ENCODE data around the gene ID2. TPM values are rescaled to one million over a fixed set of nuclear protein-coding genes. Genes with fewer than 3 reads are reported as not detected.

ID2 gene
- total RNA-seq, 1 donor from 2014 or later: 133 TPM

DNA sequence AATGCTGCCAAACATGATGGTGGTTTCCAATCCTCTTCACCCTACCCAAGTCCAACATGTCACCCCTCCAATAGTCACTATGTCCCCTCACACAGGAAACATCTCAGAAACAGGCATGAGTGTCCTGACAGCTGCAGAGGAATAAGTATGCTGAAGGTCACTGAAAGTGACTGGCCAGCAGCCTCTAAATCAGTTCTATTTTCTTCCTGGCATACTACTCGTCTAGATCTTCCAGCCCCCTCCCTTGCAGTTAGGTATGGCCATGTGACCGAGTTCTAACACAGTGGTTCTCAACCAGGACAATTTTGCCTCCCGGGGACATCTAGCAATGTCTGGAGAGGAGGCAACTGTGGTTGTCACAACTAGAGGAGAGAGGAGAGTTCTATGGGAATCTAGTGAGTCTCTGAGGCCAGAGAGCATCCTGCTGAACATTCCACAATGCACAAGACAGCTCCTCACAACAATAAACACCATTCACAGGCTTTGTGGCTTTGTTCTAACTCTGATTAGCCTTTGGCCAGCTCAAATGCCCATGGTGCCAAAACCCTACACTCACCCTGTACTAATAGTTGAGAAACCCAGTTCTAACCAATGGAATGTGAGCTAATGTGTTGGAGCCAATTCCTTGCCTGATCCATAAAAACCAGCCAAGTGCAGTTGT, 12.6 kb upstream of the ID2 start:
- no peak for DNase-seq (ENCODE audit: low spot score)

DNA sequence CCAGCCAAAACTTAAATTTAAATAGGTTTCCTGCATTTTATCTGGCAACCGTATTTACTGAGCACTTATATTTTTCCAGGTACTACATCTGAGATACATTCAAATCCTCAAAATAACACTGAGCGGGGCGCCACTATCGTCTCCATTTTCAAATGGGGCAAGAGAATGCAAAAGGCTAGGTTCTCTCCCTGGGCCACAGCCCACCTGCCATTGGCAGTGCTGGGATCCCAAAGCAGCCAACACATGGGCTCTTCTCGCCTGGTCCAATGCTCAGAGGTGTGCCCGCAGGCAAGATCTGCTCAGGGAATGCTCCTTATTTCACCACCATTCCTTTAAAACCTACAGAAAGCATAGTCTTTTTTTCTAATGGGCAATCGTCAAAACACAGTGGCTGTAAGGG, 11.3 kb upstream of the ID2 start:
- no peak for DNase-seq (ENCODE audit: low spot score)

DNA sequence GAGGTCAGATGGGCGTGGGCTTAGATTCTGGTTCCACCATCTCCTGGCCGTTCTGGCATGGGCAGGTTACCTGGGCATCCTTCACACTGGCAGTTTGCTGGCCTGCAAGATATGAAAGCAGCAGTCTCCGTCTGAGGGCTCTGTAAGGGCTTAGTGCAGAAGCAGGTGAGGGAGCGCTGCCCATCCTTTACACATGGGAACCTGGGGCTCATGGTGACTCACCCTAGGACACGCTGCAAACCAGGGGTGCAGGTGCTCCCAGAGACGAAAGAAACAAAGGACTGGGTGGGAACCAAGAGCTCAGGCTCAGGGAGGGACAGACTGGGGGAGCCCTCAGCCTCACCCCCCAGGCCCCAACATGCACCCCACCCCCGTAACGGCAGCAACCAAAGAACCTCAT, 10.7 kb upstream of the ID2 start:
- DNase-seq (ENCODE audit: low spot score): no peak

DNA sequence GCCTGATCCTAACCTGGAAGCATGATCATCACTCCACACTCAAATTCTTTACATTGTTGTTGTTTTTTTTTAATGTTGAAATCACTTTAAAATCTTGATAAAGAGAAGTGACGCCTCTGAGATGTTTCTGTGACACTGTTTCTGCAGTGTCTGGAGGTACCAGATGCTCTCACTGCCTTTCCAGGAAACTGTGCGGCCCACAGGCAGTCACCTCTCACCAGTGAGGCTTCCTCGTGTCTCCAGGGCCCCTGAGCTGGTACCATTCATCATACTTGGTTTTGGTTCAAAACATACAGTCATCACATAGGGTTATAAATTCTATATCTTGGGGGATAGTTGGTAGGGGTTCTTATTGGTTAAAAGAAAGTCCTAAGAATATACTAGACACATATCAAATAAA, 10.1 kb upstream of the ID2 start:
- DNase-seq (ENCODE audit: low spot score): no peak

DNA sequence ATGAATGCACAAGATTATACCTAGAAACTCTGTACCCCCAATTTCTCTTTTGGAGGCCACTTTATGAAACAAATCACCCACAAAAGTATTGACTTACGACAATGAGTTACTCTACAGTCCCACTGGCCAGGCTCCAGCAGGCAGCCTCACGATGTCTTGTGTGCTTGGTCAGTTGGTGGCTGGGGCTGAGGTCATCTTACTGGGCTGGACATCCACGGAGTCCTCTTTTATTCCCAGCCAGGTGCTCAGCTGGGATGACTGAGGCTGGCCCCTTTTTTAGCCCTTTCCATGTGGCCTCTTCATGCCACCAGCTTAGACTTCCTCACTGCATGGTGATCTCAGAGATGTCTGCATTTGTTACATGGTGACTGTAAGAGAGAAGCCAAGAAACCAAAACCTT, 8.9 kb upstream of the ID2 start:
- DNase-seq (ENCODE audit: low spot score): no peak

DNA sequence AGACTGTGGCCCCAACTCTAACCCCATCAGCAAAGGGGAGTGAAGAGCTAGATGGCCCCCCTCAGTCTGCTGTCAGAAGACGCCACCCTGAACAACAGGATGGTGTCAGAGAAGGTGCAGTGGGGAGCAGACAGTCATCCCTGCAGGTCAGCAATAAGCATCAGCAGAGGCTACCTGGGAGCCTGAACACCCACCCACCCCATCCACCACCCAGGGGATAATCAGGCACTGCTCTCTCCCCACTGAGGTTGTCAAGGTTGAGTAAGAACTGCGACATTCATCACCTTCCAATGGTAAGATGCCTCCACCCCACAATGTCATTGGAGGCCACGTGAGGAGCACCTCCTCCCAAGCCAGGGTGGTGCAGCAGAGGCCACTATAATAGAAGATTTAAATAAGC, 8.5 kb upstream of the ID2 start:
- no peak for DNase-seq (ENCODE audit: low spot score)

DNA sequence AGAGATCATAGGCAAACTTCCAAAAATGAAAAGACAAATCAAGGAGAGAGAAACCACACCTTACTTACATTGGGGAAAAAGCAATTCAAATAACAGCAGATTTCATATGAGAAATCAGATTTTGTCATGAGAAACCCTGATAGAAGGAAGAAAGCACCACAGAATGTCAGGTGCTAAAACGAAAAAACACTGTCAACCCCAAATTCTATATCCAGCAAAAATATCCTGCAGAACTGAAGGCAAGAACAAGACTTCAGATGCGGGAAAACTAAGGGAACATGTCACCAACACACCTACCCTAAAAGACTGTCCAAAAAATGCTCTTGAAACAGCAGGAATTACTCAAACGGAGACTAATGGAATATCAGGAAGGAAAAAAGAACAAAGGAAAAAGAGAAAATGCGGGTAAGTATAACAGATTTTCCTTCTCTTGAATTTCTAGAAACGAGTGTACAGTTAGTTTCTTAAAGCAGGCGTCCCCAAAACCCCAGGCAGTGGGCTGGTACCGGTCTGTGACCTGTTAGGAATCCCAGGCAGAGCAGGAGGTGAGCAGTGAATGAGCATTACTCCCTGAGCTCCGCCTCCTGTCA, 7.3 kb upstream of the ID2 start:
- DNase-seq (ENCODE audit: low spot score): no peak

DNA sequence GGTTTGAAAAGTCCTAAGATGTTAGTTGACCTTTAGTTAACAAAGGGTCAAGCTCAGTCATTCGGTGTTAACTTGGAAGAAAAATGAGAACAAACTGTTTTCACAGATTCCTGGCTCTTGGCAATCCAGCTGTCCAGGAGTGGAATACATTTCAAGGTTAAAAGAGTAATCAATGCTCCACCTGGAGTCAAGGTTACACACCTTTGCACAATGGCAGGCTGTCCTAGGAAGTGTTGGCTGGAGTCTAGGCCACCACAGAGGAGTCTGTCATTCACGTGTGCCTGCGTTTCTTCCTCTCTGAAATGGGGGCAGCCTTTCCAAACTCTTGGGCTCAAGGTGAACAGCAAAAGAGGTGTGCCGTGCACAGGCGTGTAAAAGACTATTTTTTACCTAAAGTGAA, 6.3 kb upstream of the ID2 start:
- no peak for DNase-seq (ENCODE audit: low spot score)

DNA sequence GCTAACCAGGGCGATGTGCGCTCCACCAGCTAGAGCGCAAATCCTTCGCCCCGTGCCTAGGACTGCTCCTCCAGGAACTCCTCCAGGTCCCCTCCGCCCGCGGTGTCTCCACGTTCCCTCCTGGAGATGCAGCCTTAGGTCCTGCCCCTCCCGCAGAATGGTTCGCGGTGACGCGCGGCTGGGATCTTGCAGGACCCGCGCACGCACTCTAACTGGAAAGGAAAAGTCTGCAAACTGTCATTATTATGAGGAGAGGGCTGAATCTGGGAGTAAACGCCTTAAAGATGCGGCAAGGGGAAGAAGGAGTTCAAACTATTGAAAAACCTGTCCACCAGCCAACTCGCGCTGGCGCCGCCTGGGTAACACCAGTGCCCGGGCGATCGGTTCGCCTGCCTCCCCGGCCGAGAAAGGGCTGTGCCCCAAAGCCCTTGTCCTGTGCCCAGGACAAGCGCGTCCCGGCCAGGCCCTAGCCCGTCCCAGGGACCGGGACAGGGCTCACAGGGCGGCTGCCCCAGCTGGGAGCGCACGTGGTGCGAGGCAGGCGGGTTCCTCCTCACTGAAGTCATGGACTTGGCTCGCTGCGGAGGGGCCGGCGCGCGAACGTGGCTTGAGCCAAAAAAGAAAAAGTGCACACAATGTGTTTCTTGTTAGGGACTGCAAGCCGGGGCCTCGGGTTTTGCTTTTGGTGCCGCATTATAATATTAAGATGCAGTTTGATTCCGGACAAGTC, 5.5 kb upstream of the ID2 start:
- DNase-seq (ENCODE audit: low spot score): peak; percentile 91

DNA sequence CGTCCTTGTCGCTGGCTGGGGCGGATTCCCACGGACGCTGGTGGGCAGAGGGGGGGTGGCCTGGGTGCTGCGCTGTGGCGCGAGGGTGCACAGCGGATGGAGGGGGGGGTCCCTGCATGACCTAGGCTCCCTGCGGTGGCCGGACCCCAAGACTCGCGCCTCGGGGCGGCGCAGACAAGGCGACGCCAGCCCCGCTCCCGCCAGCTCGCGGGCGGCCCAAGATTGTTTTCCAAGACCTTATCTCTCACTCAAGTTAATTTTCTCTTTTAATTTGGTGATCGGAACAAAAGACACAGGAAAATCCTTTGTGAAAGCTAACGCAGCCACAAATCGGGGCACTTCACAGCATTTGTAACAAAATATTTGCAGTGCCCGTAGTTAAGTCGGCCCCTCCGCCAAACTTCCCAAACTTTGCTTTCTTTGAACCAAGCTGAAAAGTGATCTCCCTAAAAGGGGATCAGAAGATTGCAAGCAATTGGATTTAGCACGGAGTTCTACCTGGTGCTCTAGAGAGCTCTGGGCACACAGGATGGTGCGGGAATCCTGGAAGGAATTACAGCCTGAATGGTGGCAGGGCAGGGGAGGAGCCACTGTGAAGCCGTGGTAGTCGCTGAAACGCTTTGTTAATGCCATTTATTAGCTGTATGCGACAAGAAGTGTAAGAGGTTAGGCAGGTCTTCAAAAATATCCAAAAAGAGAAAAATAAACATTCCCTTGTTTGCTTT, 4.8 kb upstream of the ID2 start:
- no peak for DNase-seq (ENCODE audit: low spot score)

DNA sequence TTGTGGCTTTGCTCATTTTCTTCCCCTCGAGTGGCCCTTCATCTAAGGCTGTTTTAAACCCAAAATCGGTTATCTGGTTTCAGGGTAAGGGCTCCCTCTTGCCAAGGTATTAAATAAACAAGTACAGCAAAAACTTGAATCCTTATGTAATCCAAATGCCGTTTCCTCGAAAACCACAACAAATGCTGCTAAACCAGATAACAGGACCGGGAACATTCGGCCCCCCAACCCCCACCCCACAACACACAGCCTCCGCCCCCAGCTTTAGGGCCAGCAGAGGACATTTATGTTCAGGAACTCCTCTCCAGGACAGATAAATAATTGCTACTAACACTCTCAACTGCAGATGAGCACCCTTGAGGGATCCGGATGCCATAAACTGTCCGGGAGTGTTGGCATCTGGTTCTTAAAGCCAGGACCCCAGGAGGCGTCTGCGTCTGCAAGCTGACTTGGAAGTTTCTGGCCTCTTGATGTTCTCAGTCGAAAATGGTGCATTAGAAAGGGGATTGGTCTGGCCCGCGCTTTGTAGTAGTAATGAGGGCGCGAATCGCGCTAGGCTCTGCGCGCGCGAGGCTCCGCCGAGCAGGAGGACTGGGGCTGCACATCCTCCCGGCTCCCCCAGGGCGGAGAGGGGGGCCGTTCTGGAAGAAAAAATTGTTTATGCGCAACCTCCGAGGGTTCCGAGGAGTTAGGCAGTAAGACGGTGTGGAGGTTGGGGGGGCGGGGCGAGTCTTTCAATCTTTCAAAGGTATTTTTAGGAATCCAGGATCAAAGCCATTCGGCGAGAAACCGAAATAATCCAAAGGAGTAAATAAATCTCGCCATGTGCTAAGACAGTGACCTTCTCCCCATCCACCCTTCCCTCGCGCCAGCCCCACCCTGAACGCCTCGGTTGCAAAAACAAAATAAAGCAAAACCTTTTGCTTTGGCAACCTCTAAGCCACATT, 3.9 kb upstream of the ID2 start:
- peak; percentile 86 for DNase-seq (ENCODE audit: low spot score)

DNA sequence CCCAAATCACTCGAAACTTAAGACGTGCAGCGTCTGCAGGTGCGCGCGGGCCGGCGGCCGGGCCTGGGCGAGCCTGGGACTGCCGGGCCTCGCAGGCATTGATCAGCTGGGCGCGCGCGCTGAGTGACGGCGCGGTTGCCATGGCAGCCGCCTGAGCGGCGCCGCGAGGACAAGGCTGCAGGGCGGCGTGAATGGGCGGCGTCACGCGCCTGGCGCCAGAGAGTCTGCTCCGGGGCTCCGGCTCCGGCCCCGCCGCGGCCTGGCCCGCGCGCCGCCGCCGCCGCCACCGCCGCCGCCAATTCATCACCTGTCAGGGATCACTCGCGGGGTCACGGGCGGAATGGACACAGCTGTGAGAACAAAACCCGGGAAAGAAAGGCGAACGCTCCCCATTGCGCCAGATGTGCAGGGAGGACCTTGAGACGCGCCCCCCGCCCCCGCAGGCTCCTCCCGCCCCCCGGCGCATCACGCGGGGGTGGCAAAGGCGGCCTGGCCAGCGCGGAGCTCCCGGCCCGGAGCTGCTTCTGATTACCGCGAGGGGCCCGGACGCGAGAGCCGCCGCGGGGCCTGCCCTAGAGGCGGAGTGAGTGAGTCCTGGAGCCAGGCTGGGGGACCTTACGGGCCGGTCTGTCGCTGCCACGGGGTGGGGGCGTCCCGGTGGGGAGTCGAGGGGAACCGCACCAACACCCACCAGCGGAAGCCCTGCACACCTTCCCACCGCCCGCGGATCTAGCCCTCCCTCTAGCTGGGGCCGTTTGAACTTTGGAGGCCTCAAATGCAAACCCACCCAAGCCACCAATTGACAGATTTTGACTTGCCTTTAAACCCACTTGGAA, 2.9 kb upstream of the ID2 start:
- DNase-seq (ENCODE audit: low spot score): peak; percentile 96

DNA sequence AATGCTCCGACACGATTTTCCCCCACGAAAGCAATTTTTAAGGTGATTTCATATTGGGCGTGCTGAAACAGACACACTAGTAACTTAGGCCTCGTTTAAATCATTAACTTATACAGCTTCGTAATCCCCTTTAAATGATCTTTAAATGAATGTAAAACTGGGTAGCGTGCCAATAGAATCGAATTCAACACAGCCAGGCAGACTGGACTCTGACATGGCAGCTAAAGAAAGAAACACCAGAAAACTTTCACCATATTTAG, 2.4 kb upstream of the ID2 start:
- peak; percentile 52 for DNase-seq (ENCODE audit: low spot score)

DNA sequence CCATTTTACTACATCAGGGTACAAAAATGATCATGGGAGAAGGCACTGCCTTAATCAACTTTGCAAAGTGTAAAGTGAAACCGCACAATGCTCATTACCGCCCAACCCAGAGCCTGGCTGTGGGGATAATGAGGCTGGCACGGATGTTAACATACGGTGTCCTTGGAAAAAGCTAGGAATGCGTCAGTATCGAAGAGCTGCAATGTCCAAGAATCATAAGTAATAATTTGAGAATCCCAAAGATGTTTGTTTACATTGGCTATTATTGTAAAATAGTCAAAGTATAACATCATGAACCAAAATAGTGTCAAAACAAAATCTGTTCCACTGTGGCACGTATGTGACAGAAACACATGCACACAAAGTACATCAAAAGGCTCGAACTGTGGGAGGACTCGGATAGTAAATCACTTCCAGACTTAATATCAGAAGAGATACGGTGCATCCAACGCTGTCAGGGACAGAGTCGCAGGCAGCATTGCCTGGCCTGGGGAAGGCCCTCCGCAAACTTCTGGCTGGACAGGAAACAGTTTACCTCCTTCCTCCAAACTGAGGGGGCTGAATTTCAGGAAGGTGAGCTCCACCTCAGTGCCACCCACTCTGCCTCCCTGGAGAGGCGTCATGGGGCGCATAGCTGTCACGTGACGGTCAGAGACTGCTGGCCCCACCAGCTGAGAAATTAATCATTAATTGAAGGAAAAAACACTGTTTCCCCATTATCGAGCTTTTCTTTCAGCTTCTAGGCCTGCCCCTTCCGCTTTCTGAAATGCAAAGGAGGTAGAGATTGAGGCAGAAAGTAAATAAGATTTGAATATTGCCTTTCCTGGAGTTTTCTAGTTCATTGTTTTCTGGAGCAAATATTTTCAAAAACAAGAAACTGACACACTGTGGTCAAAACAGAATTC, 1.8 kb upstream of the ID2 start:
- peak; percentile 73 for DNase-seq (ENCODE audit: low spot score)

DNA sequence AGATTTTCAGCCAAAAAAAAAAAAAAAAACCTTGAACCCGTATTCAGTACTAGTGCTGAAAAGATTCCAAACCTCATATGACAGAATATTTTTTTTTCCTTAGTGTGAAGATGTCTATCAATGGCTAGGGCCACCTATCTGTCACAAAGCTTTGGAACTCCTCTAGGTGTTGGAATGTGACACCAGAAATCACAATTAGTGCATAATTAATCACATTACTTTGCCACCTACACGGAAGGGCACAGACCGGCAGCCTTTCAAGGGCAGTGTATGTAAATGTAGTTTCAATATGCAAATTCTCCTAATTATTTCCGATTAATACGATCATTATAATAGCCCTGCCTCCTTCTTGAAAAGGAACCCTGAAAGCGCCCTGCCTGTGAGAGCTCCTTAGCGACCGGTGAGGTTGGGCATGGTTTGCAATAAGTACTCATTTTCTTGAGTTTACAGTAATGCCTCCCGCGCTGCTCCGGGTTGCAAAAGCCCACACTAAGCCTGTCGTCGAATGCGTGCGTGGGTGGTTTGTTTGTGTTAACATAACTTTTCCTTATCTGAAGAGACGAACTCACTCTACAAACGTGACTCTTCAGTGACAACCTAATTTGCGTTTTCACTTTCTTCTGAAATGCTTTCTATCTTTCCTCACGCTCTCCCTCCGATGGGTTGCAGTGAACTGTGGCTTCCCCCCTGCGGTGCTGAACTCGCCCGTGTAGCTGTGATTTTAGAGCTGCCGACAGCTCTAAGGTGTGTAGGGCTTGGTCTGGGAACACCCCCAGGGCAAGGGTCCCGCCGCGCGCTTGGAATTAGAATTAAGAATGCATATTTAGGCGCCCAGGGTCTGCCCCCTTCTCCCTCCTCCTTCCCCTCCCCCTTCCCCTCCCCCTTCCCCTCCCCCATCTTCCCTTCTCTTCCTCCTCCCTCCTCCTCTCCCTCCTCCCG, 765 bp upstream of the ID2 start:
- DNase-seq (ENCODE audit: low spot score): peak; percentile 84

DNA sequence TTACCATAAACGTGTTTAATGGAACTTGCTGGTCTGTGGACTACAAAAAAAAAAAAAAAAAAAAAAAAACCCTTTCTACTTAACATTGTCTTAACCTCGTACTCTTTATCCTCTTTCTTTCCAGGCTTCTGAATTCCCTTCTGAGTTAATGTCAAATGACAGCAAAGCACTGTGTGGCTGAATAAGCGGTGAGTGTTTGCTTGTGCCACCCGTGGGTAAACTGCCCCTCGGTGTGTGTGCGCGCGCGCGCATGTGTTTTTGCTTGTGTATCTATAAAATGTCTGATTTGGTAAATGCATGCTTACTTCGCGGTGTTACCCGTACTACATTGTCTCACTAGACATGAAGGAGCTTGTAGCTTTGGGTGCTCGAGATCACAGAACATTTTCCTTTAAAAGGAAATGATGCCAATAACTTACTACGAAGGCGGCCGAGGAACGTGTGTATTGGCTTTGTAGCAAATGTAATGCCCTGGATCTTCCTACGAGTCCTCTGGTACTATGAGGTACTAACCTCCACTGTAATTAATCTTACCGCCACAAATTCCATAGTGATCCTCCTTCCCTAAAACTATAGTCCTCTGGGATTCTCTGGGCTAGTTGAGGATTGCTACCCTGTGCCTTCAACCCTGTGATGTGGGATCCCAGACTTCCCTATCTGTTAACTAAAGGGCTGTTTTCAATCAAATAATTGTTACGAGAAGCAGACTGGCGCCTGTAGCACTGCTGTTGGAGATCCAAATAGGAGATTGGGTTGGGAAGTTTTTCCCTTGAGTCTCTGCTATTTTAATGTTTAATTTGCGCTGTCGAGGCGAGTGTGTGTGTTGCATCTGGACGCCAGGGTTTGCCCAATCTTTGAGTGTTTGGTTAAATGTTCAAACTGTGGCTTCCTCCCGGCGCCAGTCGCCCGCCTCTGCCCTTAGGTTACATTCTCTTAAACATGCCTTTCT, 1.1 kb downstream of the ID2 start:
- peak; percentile 77 for DNase-seq (ENCODE audit: low spot score)

DNA sequence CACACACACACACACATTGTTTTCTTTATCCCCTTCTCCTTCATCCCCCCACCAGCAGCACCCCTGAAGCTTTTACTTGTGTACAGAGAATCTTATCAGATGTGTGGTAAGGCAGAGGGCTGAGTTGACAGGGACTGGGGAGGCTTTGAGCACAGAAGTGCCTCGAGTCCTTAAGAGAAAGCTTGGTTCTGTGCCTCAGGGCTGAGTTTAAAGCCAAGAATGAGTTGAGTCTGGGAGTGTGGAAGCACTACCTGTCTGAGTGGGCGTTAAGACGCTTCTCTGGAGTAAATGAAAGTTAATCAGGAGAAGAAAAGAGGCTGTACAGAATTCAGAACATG, 2.7 kb downstream of the ID2 start:
- no peak for DNase-seq (ENCODE audit: low spot score)
